ENCODE data around the gene C5orf22.

DNA sequence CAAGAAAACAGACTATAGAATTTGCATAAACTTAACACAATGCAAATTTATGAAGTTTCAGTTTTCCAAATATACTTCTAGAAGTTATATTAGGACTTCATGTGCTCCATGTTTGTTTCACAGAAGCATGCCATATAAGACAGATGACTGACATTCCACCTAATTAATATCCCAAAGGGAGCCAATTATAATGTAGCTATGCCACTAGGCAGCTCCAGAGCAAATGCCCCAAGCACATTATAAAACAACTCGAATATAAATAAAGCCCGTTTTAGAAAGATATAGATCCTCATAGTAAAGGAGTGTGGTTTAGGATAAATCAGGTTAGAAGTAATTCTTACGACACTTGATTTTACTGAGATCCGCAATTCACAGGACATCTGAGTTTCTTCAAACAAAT is 9.1 kb upstream of the C5orf22 start:
- TF ChIP-seq SYNCRIP (IDR thresholded peaks at IDR 0.05; ENCODE audit: insufficient read depth, low read depth, low read length) (no peak), ESRRA (CRISPR knock-in tag; IDR thresholded peaks at IDR 0.05; ENCODE audit: low read depth) (no peak), HNRNPLL (IDR thresholded peaks at IDR 0.05; ENCODE audit: low read depth, low read length, poor library complexity, severe bottlenecking) (no peak), GABPA (IDR thresholded peaks at IDR 0.05; ENCODE audit: low read depth, low read length) (no peak), GABPA (CRISPR knock-in tag; IDR thresholded peaks at IDR 0.05; ENCODE audit: low read depth) (no peak), RARA (CRISPR knock-in tag; IDR thresholded peaks at IDR 0.05) (no peak), FOXK1 (CRISPR knock-in tag; IDR thresholded peaks at IDR 0.05; ENCODE audit: borderline replicate concordance, low read depth) (no peak), TAF15 (IDR thresholded peaks at IDR 0.05; ENCODE audit: low read depth, low read length, poor library complexity, severe bottlenecking) (no peak), HDAC2 (CRISPR knock-in tag; IDR thresholded peaks at IDR 0.05) (no peak), THAP11 (CRISPR knock-in tag; IDR thresholded peaks at IDR 0.05) (no peak), TBL1XR1 (IDR thresholded peaks at IDR 0.05; ENCODE audit: borderline replicate concordance, low read length, partially characterized antibody) (no peak), CHD2 (IDR thresholded peaks at IDR 0.05; ENCODE audit: low read depth, low read length) (no peak)
- TF ChIP-seq, protein P1, sequence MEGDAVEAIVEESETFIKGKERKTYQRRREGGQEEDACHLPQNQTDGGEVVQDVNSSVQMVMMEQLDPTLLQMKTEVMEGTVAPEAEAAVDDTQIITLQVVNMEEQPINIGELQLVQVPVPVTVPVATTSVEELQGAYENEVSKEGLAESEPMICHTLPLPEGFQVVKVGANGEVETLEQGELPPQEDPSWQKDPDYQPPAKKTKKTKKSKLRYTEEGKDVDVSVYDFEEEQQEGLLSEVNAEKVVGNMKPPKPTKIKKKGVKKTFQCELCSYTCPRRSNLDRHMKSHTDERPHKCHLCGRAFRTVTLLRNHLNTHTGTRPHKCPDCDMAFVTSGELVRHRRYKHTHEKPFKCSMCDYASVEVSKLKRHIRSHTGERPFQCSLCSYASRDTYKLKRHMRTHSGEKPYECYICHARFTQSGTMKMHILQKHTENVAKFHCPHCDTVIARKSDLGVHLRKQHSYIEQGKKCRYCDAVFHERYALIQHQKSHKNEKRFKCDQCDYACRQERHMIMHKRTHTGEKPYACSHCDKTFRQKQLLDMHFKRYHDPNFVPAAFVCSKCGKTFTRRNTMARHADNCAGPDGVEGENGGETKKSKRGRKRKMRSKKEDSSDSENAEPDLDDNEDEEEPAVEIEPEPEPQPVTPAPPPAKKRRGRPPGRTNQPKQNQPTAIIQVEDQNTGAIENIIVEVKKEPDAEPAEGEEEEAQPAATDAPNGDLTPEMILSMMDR (CRISPR knock-in tag; IDR thresholded peaks at IDR 0.05) = no peak
- TF ChIP-seq, protein P2, sequence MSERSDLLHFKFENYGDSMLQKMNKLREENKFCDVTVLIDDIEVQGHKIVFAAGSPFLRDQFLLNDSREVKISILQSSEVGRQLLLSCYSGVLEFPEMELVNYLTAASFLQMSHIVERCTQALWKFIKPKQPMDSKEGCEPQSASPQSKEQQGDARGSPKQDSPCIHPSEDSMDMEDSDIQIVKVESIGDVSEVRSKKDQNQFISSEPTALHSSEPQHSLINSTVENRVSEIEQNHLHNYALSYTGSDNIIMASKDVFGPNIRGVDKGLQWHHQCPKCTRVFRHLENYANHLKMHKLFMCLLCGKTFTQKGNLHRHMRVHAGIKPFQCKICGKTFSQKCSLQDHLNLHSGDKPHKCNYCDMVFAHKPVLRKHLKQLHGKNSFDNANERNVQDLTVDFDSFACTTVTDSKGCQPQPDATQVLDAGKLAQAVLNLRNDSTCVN (CRISPR knock-in tag; IDR thresholded peaks at IDR 0.05; ENCODE audit: borderline replicate concordance) = no peak
- TF ChIP-seq, protein P3, sequence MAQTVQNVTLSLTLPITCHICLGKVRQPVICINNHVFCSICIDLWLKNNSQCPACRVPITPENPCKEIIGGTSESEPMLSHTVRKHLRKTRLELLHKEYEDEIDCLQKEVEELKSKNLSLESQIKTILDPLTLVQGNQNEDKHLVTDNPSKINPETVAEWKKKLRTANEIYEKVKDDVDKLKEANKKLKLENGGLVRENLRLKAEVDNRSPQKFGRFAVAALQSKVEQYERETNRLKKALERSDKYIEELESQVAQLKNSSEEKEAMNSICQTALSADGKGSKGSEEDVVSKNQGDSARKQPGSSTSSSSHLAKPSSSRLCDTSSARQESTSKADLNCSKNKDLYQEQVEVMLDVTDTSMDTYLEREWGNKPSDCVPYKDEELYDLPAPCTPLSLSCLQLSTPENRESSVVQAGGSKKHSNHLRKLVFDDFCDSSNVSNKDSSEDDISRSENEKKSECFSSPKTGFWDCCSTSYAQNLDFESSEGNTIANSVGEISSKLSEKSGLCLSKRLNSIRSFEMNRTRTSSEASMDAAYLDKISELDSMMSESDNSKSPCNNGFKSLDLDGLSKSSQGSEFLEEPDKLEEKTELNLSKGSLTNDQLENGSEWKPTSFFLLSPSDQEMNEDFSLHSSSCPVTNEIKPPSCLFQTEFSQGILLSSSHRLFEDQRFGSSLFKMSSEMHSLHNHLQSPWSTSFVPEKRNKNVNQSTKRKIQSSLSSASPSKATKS (CRISPR knock-in tag; IDR thresholded peaks at IDR 0.05) = no peak
